Gastrocnemius medialis (tissue), 4 donors: Measurements from ENCODE around the gene GPATCH8. TPM values are rescaled to one million over a fixed set of nuclear protein-coding genes. Genes with fewer than 3 reads are reported as not detected.

Experiments
- ATAC-seq, 2 donors: fragments of 150-250 bp; one replicate each; pipeline ENCODE4 v1.9.1; 2016
- DNase-seq, 2 donors: peaks; one replicate each; pipeline ENCODE4 v3.0.0-alpha.2; 2019
- H3K27ac ChIP-seq, 4 donors: fragments of 200-600 bp; sonication (generic); 1 replicate in 1 of 4; 2 replicates in 3 of 4; pipeline ENCODE4 v1.5.1; 2016 to 2018; ENCODE audit warnings: mild to moderate bottlenecking in 2 of 4, moderate library complexity in 1 of 4
- H3K27me3 ChIP-seq, 3 donors: fragments of 200-600 bp; sonication (generic) in 2 of 3; 1 replicate in 1 of 3; 2 replicates in 2 of 3; pipeline versions ENCODE4 v1.5.1 to v1.6.0; 2016 to 2019; ENCODE audit warnings: mild to moderate bottlenecking in 1 of 3, moderate library complexity in 1 of 3
- H3K36me3 ChIP-seq, 2 donors: fragments of 200-600 bp; sonication (generic) in 1 of 2; one replicate each; pipeline ENCODE4 v1.5.1; 2017 to 2018
- H3K4me1 ChIP-seq, 2 donors: fragments of 200-600 bp; sonication (generic) in 1 of 2; one replicate each; pipeline ENCODE4 v1.5.1; 2016 to 2017; ENCODE audit warnings: mild to moderate bottlenecking in 2 of 2
- H3K4me3 ChIP-seq, 4 donors: fragments of 200-600 bp; sonication (generic) in 3 of 4; 1 replicate in 1 of 4; 2 replicates in 3 of 4; pipeline ENCODE4 v1.5.1; 2016 to 2019; ENCODE audit warnings: mild to moderate bottlenecking in 2 of 4
- H3K9me3 ChIP-seq, 3 donors: fragments of 200-600 bp; sonication (generic) in 2 of 3; 1 replicate in 1 of 3; 2 replicates in 2 of 3; pipeline ENCODE4 v1.5.1; 2016 to 2019
- POLR2A ChIP-seq, 2 donors: fragments of 450-650 bp; IDR thresholded peaks; one replicate each; pipeline ENCODE4 v1.6.1; 2017; ENCODE audit warnings: antibody characterized with exemption in 2 of 2, mild to moderate bottlenecking in 2 of 2, moderate library complexity in 2 of 2
- in situ Hi-C, 4 donors: fragments of 200-750 bp; cut with MboI; loops; one replicate each; pipeline versions ENCODE4 v1.15.0 to v1.8.0; 2017; ENCODE audit warnings: low sequenced_read_pairs in 4 of 4
- intact Hi-C: fragments of 100-400 bp; cut with DNase I; formaldehyde crosslinking; loops from one replicate; pipeline ENCODE4 v1.15.1; 2023; ENCODE audit warnings: low total_unique reads
- total RNA-seq, 4 donors: library from RNA; depleted of rRNA; stranded (reverse); fragments of >200 nt; gene quantifications; one replicate each; pipeline versions ENCODE4 v1.1.0 to v1.2.3, GENCODE V29; 2016
- TF ChIP-seq, protein P1 (sequence below), 5 experiments: fragments of 450-650 bp in 3 of 5; fragments of 200-600 bp in 2 of 5; sonication (generic) in 2 of 5; IDR thresholded peaks in 4 of 5; conservative IDR thresholded peaks in 1 of 5; 1 replicate in 4 of 5; 2 replicates in 1 of 5; pipeline ENCODE4 v1.5.1; 2016 to 2019; ENCODE audit warnings: antibody characterized with exemption in 5 of 5, mild to moderate bottlenecking in 3 of 5, moderate library complexity in 3 of 5

The GPATCH8 gene
- total RNA-seq, 4 donors from 2014 or later: 39.9 to 75.1 (median 50.8) TPM

- in situ Hi-C loops (no loop called here), intact Hi-C loops (no loop called here)
- DNase-seq (no peak), ATAC-seq (no peak)
- no peaks in the 10 kb centered on the region for H3K9me3 ChIP-seq
- H3K4me1 ChIP-seq: peaks cover 15 to 27% of the 10 kb centered on the region in 2 donors
- peak overlapping the region in 2 of 4 donors; percentile 14 to 40 for H3K27ac ChIP-seq
- TF ChIP-seq POLR2A (IDR thresholded peaks at IDR 0.05): no peak
- TF ChIP-seq, protein P1, sequence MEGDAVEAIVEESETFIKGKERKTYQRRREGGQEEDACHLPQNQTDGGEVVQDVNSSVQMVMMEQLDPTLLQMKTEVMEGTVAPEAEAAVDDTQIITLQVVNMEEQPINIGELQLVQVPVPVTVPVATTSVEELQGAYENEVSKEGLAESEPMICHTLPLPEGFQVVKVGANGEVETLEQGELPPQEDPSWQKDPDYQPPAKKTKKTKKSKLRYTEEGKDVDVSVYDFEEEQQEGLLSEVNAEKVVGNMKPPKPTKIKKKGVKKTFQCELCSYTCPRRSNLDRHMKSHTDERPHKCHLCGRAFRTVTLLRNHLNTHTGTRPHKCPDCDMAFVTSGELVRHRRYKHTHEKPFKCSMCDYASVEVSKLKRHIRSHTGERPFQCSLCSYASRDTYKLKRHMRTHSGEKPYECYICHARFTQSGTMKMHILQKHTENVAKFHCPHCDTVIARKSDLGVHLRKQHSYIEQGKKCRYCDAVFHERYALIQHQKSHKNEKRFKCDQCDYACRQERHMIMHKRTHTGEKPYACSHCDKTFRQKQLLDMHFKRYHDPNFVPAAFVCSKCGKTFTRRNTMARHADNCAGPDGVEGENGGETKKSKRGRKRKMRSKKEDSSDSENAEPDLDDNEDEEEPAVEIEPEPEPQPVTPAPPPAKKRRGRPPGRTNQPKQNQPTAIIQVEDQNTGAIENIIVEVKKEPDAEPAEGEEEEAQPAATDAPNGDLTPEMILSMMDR (IDR thresholded peaks at IDR 0.05 in 4 of 5, conservative IDR thresholded peaks at IDR 0.05 in 1 of 5): no peak
- no peak overlapping the region for H3K4me3 ChIP-seq
- peaks cover 0 to 12% of the 10 kb centered on the region in 2 donors for H3K36me3 ChIP-seq
- H3K27me3 ChIP-seq: no peaks in the 10 kb centered on the region
Measured at GRCh38 chr17:44473367-44473766, 29.8 kb downstream of the GPATCH8 start.

DNA sequence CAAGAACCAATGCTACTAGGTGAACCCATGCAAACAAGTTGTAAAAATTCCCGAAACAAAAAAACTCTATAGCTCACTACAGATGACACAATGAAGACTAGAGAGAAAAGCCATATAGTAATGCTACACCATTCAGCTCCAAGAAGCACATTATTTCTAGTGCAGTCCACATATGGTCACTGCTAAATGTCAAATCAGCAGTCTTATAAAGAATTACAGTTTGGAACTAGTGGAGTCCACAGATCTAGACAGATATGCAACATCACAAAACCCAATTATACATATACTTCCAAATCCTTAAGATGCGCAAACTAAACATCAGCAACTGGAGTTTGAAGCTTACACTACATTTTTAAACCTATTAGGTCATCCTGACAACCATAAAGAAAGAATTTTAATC, 33.5 kb downstream of the GPATCH8 start:
- intact Hi-C loops: loop anchor here (5.0 kb wide), 1 partner anchor 37 kb away; no protein-coding TSS in a partner anchor
- ATAC-seq: no peak
- peaks cover 32 to 57% of the 10 kb centered on the region in 2 donors for H3K4me1 ChIP-seq

DNA sequence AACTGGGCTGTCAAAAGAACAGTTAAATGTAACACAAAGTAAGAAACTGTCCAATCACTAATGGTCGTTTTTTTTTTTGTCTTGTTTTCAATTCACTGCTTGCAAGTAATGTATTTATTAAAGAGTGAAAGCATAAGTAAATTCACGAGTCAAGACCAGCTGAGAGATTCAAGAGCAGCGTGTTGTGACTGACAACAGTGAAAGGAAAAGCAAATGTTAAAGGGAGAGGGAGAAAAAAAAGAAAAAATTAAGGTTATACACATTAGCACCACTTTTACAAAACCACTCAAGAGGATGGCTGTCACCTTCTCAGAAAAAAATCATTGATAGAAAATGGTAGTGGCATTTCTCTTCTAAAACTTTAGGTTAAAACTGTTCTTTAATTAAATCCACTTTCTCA, 36.1 kb downstream of the GPATCH8 start:
- intact Hi-C loops (loop anchor here (5.0 kb wide), 1 partner anchor 35 kb away; no protein-coding TSS in a partner anchor), in situ Hi-C loops (no loop called here)
- no peak for TF ChIP-seq POLR2A (IDR thresholded peaks at IDR 0.05)
- TF ChIP-seq, protein P1 (IDR thresholded peaks at IDR 0.05 in 4 of 5, conservative IDR thresholded peaks at IDR 0.05 in 1 of 5): no peak
- peak overlapping the region in 3 of 4 donors; percentile 7 to 31 (median 28) for H3K4me3 ChIP-seq
- H3K27me3 ChIP-seq: no peaks in the 10 kb centered on the region
- DNase-seq (no peak), ATAC-seq (no peak)
- no peaks in the 10 kb centered on the region for H3K36me3 ChIP-seq
- H3K9me3 ChIP-seq: no peaks in the 10 kb centered on the region
- H3K4me1 ChIP-seq: peaks cover 49 to 53% of the 10 kb centered on the region in 2 donors
- peak overlapping the region; percentile 57 to 82 (median 81) for H3K27ac ChIP-seq

More for the DNA sequence above, 33.5 kb downstream of the GPATCH8 start:
- in situ Hi-C loops: no loop called here
- no peak for DNase-seq
- Histone ChIP-seq H3K27ac (peak overlapping the region in 3 of 4 donors; percentile 81 to 82 (median 81)), H3K36me3 (peaks cover 0 to 12% of the 10 kb centered on the region in 2 donors), H3K4me3 (no peak overlapping the region), H3K9me3 (no peaks in the 10 kb centered on the region), H3K27me3 (no peaks in the 10 kb centered on the region)
- TF ChIP-seq, protein P1 (IDR thresholded peaks at IDR 0.05 in 4 of 5, conservative IDR thresholded peaks at IDR 0.05 in 1 of 5): no peak
- TF ChIP-seq POLR2A (IDR thresholded peaks at IDR 0.05): no peak

GRCh38 chr17:44466339-44466738, 36.9 kb downstream of the GPATCH8 start:
- intact Hi-C loops: loop anchor here (5.0 kb wide), 1 partner anchor 34 kb away; no protein-coding TSS in a partner anchor
- Histone ChIP-seq H3K4me3 (peak overlapping the region in 2 of 4 donors; percentile 28 to 31), H3K36me3 (no peaks in the 10 kb centered on the region), H3K27me3 (no peaks in the 10 kb centered on the region), H3K4me1 (peaks cover 46 to 49% of the 10 kb centered on the region in 2 donors), H3K27ac (peak overlapping the region; percentile 57 to 82 (median 81)), H3K9me3 (no peaks in the 10 kb centered on the region)
- DNase-seq (no peak), ATAC-seq (peak; percentile 46 to 67)
- in situ Hi-C loops: no loop called here
- TF ChIP-seq, protein P1 (IDR thresholded peaks at IDR 0.05 in 4 of 5, conservative IDR thresholded peaks at IDR 0.05 in 1 of 5): no peak
- no peak for TF ChIP-seq POLR2A (IDR thresholded peaks at IDR 0.05)
